Right cardiac atrium (tissue), 5 donors: ENCODE measurements around the gene PDE4D. TPM values are rescaled to one million over a fixed set of nuclear protein-coding genes. Genes with fewer than 3 reads are reported as not detected.

Source experiments
- ATAC-seq, 2 donors: fragments of 200-7000 bp; cut with Tn5 transposase; one replicate each; pipeline versions ENCODE4 v1.8.0 to v1.9.1; 2020; ENCODE audit warnings: moderate library complexity in 2 of 2, mild to moderate bottlenecking in 1 of 2
- DNase-seq, 3 donors: peaks; one replicate each; pipeline ENCODE4 v3.0.0-alpha.2; 2020
- H3K27ac ChIP-seq: one replicate; pipeline ENCODE4 v1.5.1; 2013; ENCODE audit warnings: mild to moderate bottlenecking, low read length, control low read depth, moderate library complexity
- H3K27me3 ChIP-seq: one replicate; pipeline ENCODE4 v1.6.1; 2013; ENCODE audit not compliant: control insufficient read depth, insufficient read depth
- H3K4me1 ChIP-seq: one replicate; pipeline ENCODE4 v1.6.1; 2013; ENCODE audit warnings: low read length; ENCODE audit not compliant: control insufficient read depth, insufficient read depth
- H3K4me3 ChIP-seq: one replicate; pipeline ENCODE4 v1.5.1; 2013; ENCODE audit warnings: low read length, control low read depth
- H3K9me3 ChIP-seq: one replicate; pipeline ENCODE4 v1.6.1; 2013; ENCODE audit warnings: low read length; ENCODE audit not compliant: control insufficient read depth
- WGBS: extraction: QIAGEN DNeasy Blood & Tissue Kit; methylation state at CpG from one replicate; pipeline ENCODE4 v1.1.7; 2013; 5-methylcytosine and 5-hydroxymethylcytosine counted together
- intact Hi-C, 4 donors: fragments of 100-400 bp; cut with DNase I; formaldehyde crosslinking; loops; one replicate each; pipeline versions ENCODE4 v1.11.0 to v1.14.0; 2022 to 2023
- polyA plus RNA-seq: library from polyadenylated mRNA; stranded (reverse); fragments of 200-250 nt; gene quantifications from one replicate; pipeline ENCODE4 v1.2.3, GENCODE V29; 2013
- total RNA-seq, 4 donors: library from RNA; stranded (reverse); fragmentation: NEBNext Ultra II Directional; extraction: Animal tissue kit (Norgen Biotek cat#: 25700); gene quantifications; one replicate each; pipeline ENCODE4 v1.2.1, GENCODE V29; 2021
- donor health status: healthy with polysubstance abuse.
- donor health status: DM: no; HTN: yes; CAD: no.
- donor health status: DM: no; HTN: no; CAD: no.
- donor health status: DM: no; HTN: yes; CAD: no; lungs with severe emphysema.
- donor health status: DM: yes; HTN: yes; CAD: no.

The PDE4D gene
- total and polyA plus RNA-seq, 5 donors = 13.2 to 104 (median 38.8) TPM

DNA sequence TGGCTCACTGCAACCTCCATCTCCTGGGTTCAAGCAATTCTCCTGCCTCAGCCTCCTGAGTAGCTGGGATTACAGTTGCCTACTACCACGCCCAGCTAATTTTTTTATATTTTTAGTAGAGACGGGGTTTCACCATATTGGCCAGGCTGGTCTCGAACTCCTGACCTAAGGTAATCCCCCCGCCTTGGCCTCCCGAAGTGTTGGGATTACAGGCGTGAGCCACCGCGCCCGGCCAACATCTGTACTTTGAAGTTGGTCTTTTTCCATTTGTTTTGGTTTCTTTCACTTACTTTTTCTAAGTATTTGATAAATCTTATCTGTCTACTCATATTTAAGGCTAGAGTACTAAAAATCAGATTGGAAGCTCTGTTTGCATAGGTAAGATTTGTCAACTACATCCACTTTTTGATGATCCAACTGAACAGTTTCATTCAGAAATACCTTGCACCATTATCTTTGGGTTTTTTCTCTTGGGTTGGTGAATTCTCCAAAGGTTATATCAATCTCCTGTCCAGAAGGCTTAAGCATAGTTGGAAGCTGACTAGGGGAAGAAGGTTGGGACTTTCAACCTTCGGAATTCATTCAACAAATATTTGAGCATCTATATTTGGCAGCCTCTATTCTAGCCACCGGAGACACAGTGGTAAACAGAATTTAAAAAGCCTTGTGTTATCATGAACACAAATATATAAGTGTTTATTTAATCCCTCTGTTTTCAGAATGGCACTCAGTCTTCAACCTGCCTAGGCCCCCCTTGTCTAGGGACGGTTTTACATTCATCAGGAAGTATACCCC, 821.6 kb downstream of the PDE4D start:
- 94% methylated on average over 12 of the region's 12 CpGs for WGBS
- Histone ChIP-seq H3K9me3 (no peaks in the 10 kb centered on the region), H3K27me3 (no peaks in the 10 kb centered on the region), H3K4me1 (no peaks in the 10 kb centered on the region), H3K4me3 (no peak overlapping the region), H3K27ac (no peak overlapping the region)
- ATAC-seq = no peak
- peak in 1 of 3 donors; percentile 9 for DNase-seq
- intact Hi-C loops = no loop called here

GRCh38 chr5:59069438-59070079, 824.0 kb downstream of the PDE4D start:
- WGBS = 43% methylated on average over 2 of the region's 2 CpGs
- intact Hi-C loops = no loop called here
- DNase-seq (peak in 2 of 3 donors; percentile 7 to 19), ATAC-seq (peak; percentile 92 to 93)
- Histone ChIP-seq H3K27me3 (no peaks in the 10 kb centered on the region), H3K27ac (no peak overlapping the region), H3K4me3 (no peak overlapping the region), H3K9me3 (no peaks in the 10 kb centered on the region), H3K4me1 (no peaks in the 10 kb centered on the region)

DNA sequence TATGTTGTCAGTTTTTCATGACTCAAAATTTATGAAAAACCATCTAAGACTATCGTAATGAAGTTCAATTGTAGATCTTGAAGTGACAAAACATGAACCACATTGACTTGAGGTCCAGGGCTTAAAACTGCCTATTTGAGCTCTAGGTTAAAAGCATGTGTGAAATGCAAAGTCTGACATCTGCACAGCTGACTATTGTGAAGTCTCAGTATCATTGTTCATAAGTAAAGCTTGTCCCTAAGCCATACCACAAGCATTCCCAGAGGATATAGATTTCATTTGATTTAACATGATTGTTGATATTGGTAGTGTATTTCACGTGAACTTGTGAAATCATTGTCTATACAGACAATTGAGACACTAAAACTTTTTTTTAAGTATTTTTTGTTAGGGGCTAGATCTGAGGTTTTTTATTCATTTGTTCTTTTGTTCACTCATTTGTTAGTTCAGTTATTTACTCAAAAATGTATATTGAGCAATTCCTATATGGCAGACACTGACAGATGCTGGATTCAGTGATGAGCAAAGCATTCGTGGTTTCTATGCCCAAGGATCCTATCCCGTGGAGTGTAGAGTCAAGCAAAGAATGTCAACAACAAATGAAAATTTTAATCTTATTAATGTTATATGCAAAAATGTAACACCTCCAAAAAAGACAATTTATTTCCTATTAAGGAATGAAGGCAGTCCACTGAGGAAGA, 825.4 kb downstream of the PDE4D start:
- Histone ChIP-seq H3K4me1 (no peaks in the 10 kb centered on the region), H3K9me3 (no peaks in the 10 kb centered on the region), H3K27ac (no peak overlapping the region), H3K27me3 (no peaks in the 10 kb centered on the region), H3K4me3 (no peak overlapping the region)
- intact Hi-C loops = no loop called here
- 96% methylated on average over 4 of the region's 4 CpGs for WGBS
- DNase-seq (no peak), ATAC-seq (no peak)

DNA sequence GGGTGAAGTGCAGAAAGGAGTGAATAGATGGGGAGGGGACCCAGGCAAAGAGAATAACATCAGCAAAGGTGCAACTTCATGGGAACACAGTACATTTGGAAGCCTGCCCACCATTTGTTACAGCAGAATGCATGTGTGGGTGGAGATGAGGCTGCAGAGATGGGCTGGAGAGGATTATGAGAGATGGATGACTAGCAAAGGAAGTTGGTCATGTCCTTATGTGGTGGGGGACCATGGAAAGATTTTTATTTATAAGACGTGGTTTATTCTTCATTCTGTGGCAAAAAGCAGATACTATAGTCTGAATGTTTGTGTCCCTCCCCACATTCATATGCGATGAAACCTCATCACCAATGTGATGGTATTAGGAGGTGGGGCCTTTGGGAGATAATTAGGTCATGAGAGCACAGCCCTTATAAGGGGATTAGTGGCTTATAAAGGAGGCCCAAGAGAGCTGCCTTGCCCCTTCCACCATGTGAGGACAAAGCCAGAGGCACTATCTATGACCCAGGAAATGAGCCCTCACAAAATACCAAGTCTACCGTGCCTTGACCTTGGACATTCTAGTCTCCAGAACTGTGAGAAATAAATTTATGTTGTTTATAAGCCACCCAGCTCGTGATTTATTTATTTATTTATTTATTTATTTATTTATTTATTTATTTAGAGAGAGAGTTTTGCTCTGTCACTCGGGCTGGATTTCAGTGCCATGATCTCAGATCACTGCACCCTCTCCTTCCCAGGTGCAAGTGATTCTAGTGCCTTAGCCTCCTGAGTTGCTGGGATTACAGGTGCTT, 827.0 kb downstream of the PDE4D start:
- Histone ChIP-seq H3K27ac (no peak overlapping the region), H3K4me1 (no peaks in the 10 kb centered on the region), H3K4me3 (no peak overlapping the region), H3K27me3 (no peaks in the 10 kb centered on the region), H3K9me3 (no peaks in the 10 kb centered on the region)
- 91% methylated on average over 5 of the region's 5 CpGs for WGBS
- intact Hi-C loops = no loop called here
- no peak for DNase-seq
- ATAC-seq = no peak

GRCh38 chr5:59065554-59065953, 828.0 kb downstream of the PDE4D start:
- 94% methylated on average over 1 of the region's 1 CpG for WGBS
- intact Hi-C loops = no loop called here

GRCh38 chr5:59064293-59064692, 829.2 kb downstream of the PDE4D start:
- intact Hi-C loops = no loop called here
- Histone ChIP-seq H3K4me3 (no peak overlapping the region), H3K4me1 (no peaks in the 10 kb centered on the region), H3K27ac (no peak overlapping the region), H3K27me3 (no peaks in the 10 kb centered on the region), H3K9me3 (no peaks in the 10 kb centered on the region)
- ATAC-seq (no peak), DNase-seq (peak in 1 of 3 donors; percentile 32)
- 75% methylated on average over 2 of the region's 2 CpGs for WGBS

More at GRCh38 chr5:59065554-59065953, 828.0 kb downstream of the PDE4D start:
- Histone ChIP-seq H3K9me3 (no peaks in the 10 kb centered on the region), H3K4me1 (no peaks in the 10 kb centered on the region), H3K4me3 (no peak overlapping the region), H3K27ac (no peak overlapping the region), H3K27me3 (no peaks in the 10 kb centered on the region)
- no peak for ATAC-seq
- DNase-seq = no peak

DNA sequence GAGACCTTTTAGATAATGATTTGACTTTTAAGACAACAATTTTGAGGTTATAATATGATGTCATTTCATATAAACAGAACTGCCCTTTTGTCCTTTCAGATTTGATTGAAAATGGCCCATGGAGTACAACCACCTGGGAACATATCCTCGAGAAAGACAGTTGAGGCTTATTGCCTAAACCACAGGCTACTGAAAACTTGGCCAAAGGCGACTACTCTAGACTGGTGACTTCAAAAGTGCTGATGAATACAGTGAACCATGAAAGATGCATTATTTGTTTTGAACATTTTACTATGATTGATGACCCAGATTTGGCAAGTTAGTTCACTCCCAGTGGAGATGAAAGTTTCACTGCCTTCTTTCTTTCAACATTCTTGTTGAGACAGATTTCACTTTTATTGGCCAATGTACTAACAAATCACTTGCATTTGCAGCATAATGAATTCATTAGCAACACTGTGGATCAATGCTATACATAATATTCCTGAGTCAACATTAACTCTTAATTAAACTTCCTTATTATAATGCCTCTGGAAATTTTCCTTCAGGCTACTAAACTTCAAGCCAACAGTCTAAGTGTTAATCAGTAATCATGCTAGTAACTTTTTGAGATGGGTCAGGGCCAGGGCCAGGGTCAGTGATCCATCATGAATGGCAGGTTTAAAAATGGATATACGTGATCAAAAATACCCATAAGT, 830.4 kb downstream of the PDE4D start:
- Histone ChIP-seq H3K27me3 (no peaks in the 10 kb centered on the region), H3K9me3 (no peaks in the 10 kb centered on the region), H3K4me3 (no peak overlapping the region), H3K4me1 (no peaks in the 10 kb centered on the region), H3K27ac (no peak overlapping the region)
- intact Hi-C loops = no loop called here
- ATAC-seq (peak; percentile 49 to 71), DNase-seq (no peak)
- 68% methylated on average over 3 of the region's 3 CpGs for WGBS

- intact Hi-C loops = no loop called here
- no peaks in the 10 kb centered on the region for H3K4me1 ChIP-seq
- DNase-seq (no peak), ATAC-seq (no peak)
- H3K9me3 ChIP-seq = no peaks in the 10 kb centered on the region
- WGBS = 77% methylated on average over 5 of the region's 5 CpGs
- H3K27me3 ChIP-seq = no peaks in the 10 kb centered on the region
- H3K4me3 ChIP-seq = no peak overlapping the region
- no peak overlapping the region for H3K27ac ChIP-seq
Measured at GRCh38 chr5:59061377-59061776, 832.1 kb downstream of the PDE4D start.

DNA sequence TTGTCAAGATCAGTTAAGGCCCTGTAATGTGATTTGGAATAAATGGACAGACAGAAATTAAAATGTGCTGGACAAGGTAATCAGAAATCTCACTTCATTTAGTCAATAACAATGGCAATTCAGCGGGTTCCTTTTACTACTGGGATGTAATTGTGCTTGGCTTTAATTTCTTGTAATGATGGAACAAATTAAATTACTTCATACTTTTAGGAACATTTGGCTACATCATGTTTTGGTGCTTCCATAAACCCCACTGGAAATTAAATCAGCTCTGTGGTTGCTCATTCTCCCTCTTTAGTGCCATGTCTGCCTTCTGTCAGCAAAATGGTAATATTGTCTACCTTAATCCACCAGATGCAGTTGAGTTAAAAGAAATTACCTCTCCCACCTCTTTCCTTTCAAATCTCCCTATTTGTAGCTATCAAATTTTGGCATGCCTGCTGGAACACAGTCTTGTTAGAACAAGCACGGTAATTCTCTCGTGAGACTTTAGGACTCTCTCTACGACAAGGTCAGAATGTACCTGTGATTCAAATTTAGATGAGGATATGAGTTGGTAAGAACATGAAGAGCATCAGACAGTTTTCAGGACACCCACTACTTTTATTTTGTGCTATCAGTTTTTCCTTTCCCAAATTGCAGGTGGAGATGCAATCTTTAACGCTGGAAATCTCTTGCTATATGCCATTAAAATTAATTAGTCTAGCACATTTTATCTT, 834.4 kb downstream of the PDE4D start:
- H3K27ac ChIP-seq = no peak overlapping the region
- no peaks in the 10 kb centered on the region for H3K27me3 ChIP-seq
- H3K4me3 ChIP-seq = no peak overlapping the region
- H3K4me1 ChIP-seq = no peaks in the 10 kb centered on the region
- 93% methylated on average over 5 of the region's 5 CpGs for WGBS
- intact Hi-C loops = no loop called here
- ATAC-seq = no peak
- DNase-seq = no peak
- H3K9me3 ChIP-seq = no peaks in the 10 kb centered on the region

- 89% methylated on average over 1 of the region's 1 CpG for WGBS
- intact Hi-C loops = no loop called here
Measured at GRCh38 chr5:59058237-59058636, 835.3 kb downstream of the PDE4D start.

More at GRCh38 chr5:59058237-59058636, 835.3 kb downstream of the PDE4D start:
- no peaks in the 10 kb centered on the region for H3K27me3 ChIP-seq
- H3K9me3 ChIP-seq = no peaks in the 10 kb centered on the region
- H3K27ac ChIP-seq = no peak overlapping the region
- ATAC-seq (no peak), DNase-seq (no peak)
- no peaks in the 10 kb centered on the region for H3K4me1 ChIP-seq
- H3K4me3 ChIP-seq = no peak overlapping the region
